Muscle of leg (tissue), 11 donors: ENCODE results near the gene PGPEP1. TPM values are rescaled to one million over a fixed set of nuclear protein-coding genes. Genes with fewer than 3 reads are reported as not detected.
"Not testable (repeated sequence)": the region's sequence is repeated elsewhere in the genome, so short reads cannot be mapped to it uniquely, and the experiment has no call there.

ENCODE experiments used
- DNase-seq: peaks from one replicate; pipeline ENCODE4 v3.0.0; 2013
- H3K27ac ChIP-seq: one replicate; pipeline ENCODE4 v1.5.1; 2013; ENCODE audit warnings: mild to moderate bottlenecking, low read length, control low read depth
- H3K27me3 ChIP-seq: one replicate; pipeline ENCODE4 v1.6.1; 2013; ENCODE audit warnings: low read length; ENCODE audit not compliant: control insufficient read depth, insufficient read depth
- H3K36me3 ChIP-seq: one replicate; pipeline ENCODE4 v1.6.1; 2013; ENCODE audit warnings: low read length; ENCODE audit not compliant: control insufficient read depth, insufficient read depth
- H3K4me1 ChIP-seq: one replicate; pipeline ENCODE4 v1.6.1; 2013; ENCODE audit warnings: low read length; ENCODE audit not compliant: control insufficient read depth, insufficient read depth
- H3K4me3 ChIP-seq: one replicate; pipeline ENCODE4 v1.5.1; 2013; ENCODE audit warnings: low read length, control low read depth
- H3K9me3 ChIP-seq: replicated peaks from 2 replicates; pipeline ENCODE4 v1.6.1; 2013; ENCODE audit warnings: low read depth, low read length; ENCODE audit not compliant: control insufficient read depth
- WGBS: methylation state at CpG from one replicate; pipeline ENCODE4 v1.1.5; 2013; ENCODE audit warnings: missing lambda C conversion rate; ENCODE audit not compliant: insufficient coverage; 5-methylcytosine and 5-hydroxymethylcytosine counted together
- polyA plus RNA-seq, 8 donors: library from polyadenylated mRNA; unstranded; fragments of 120-200 nt; gene quantifications; one replicate each; pipeline versions ENCODE4 v1.2.1 to v1.2.3, GENCODE V29; 2013; ENCODE audit warnings: inconsistent platforms in 1 of 8, low replicate concordance in 1 of 8; ENCODE audit not compliant: insufficient read length in 8 of 8, insufficient read depth in 1 of 8
- total RNA-seq: library from RNA; stranded (reverse); fragments of 120-200 nt; gene quantifications from one replicate; pipeline ENCODE4 v1.2.4, GENCODE V29; 2013

The PGPEP1 gene
- total and polyA plus RNA-seq, 9 donors: 7.7 to 14.9 (median 9.5) TPM

DNA sequence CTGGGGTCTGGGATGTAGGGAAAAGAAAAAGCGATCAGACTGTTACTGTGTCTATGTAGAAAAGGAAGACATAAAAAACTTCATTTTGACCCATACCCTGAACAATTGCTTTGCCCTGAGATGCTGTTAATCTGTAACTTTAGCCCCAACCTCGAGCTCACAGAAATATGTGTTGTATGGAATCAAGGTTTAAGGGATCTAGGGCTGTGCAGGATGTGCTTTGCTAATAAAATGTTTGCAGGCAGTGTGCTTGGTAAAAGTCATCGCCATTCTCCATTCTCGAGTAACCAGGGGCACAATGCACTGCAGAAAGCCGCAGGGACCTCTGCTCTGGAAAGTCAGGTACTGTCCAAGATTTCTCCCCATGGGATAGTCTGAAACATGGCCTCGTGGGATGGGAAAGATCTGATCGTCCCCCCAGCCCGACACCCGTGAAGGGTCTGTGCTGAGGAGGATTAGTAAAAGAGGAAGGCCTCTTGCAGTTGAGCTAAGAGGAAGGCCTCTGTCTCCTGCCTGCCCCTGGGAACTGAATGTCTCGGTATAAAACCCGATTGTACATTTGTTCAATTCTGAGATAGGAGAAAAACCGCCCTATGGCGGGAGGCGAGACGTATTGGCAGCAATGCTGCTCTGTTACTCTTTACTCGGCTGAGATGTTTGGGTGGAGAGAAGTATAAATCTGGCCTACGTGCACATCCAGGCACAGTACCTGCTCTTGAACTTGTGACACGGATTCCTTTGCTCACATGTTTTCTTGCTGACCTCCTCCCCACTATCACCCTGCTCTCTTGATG lies 62.3 kb downstream of the PGPEP1 start:
- H3K4me3 ChIP-seq, H3K9me3 ChIP-seq, DNase-seq, H3K27me3 ChIP-seq, H3K36me3 ChIP-seq: not testable (repeated sequence)
- Histone ChIP-seq H3K27ac (peak overlapping the region; percentile 84), H3K4me1 (peaks cover 25% of the 10 kb centered on the region)
- WGBS: 56% methylated on average over 4 of the region's 18 CpGs

DNA sequence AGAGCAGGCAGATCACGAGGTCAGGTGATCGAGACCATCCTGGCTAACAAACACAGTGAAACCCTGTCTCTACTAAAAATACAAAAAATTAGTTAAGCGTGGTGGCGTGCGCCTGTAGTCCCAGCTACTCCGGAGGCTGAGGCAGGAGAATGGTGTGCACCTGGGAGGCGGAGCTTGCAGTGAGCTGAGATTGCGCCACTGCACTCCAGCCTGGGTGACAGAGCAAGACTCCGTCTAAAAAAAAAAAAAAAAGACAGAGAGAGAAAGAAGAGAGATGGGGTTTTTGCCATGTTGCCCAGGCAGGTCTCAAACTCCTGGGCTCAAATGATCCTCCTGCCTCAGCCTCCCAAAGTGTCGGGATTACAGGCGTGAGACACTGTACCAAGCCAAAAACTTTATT lies 65.4 kb downstream of the PGPEP1 start:
- H3K27ac ChIP-seq, H3K9me3 ChIP-seq, H3K27me3 ChIP-seq, DNase-seq, H3K4me3 ChIP-seq, H3K36me3 ChIP-seq: not testable (repeated sequence)
- peaks cover 29% of the 10 kb centered on the region for H3K4me1 ChIP-seq
- 92% methylated on average over 2 of the region's 11 CpGs for WGBS

DNA sequence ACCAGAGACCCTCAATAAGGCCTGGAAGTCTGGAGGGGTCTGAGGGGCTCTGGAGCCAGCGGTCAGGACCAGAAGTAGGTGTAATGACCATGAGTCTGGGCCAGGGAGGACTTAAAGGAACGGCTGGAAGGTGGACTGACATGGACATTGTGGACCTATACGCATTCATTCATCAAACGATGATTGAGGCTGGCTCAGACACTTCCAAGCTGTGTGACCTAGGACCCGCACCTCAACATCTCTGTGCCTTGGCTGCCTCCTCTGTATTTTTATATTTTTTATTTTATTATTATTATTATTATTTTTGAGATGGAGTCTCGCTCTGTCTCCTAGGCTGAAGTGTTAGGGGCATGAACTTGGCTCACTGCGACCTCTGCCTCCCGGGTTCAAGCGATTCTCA lies 66.4 kb downstream of the PGPEP1 start:
- H3K27me3 ChIP-seq: no peaks in the 10 kb centered on the region
- no peak for DNase-seq
- H3K4me3 ChIP-seq: no peak overlapping the region
- no peaks in the 10 kb centered on the region for H3K36me3 ChIP-seq
- no peak overlapping the region for H3K27ac ChIP-seq
- H3K9me3 ChIP-seq: no peaks in the 10 kb centered on the region
- 95% methylated on average over 4 of the region's 9 CpGs for WGBS
- peaks cover 25% of the 10 kb centered on the region for H3K4me1 ChIP-seq

DNA sequence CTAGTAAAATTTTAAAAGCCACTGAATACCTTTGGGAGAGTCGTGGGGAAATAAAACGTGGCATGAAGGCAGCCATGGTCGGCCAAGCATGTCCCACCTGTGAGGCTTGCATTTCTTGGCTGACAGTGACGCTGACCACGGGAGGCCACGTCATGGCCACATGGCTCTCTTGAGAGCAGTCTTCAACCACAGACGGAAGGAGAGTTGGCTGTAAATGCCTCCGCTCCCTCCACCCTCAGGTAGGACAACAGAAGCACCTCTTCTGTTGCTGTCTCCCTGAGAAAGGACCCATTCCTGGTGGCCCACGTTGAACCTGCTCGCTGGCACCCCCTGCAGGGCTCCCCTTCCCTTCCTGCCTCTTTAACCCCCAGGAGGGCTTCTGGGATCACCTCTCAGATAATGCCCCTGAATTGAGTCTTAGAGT lies 67.7 kb downstream of the PGPEP1 start:
- Histone ChIP-seq H3K9me3 (no peaks in the 10 kb centered on the region), H3K4me1 (peaks cover 16% of the 10 kb centered on the region), H3K36me3 (no peaks in the 10 kb centered on the region), H3K27ac (no peak overlapping the region), H3K4me3 (no peak overlapping the region), H3K27me3 (no peaks in the 10 kb centered on the region)
- no peak for DNase-seq
- 28% methylated on average over 10 of the region's 10 CpGs for WGBS

GRCh38 chr19:18412610-18413239 lies 72.3 kb downstream of the PGPEP1 start:
- Histone ChIP-seq H3K4me1 (peaks cover 43% of the 10 kb centered on the region), H3K36me3 (no peaks in the 10 kb centered on the region), H3K27me3 (peaks cover 2% of the 10 kb centered on the region), H3K4me3 (no peak overlapping the region), H3K9me3 (no peaks in the 10 kb centered on the region), H3K27ac (no peak overlapping the region)
- WGBS: 79% methylated on average over 15 of the region's 16 CpGs
- peak; percentile 29 for DNase-seq

DNA sequence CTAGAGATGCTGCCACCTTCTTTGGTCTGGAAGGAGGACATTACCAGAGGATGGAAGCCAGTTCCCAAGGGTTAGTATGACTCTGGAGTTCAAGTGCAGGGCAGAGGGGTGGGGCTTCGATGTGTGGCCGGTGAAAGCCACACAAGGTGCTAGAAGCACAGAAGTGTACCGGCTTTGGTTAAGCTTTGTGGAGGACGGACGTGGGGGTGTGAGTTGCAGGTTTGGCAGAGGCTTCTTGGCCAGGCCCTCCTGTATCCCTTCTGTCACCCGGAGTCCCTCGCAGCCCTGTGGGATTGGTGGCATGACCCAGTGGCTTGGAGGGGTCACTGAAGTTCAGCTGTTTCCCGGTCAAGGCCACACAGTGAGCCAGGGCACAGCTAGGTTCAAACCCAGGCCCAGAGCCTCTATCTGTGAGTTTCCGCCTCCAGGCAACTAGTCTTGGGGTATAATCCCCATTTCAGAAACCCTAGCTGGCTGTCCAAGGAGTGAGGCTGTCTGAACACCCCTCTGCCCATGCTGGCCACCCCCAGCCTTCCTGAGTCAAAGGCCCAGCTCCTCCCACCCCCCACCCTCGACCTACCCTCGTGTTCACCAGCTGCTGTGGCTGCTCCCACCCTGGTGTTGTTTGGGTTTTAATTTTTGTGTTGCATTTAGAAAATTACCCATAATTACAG lies 74.2 kb downstream of the PGPEP1 start:
- peak overlapping the region; percentile 34 for H3K4me3 ChIP-seq
- DNase-seq: peak; percentile 69
- H3K36me3 ChIP-seq: no peaks in the 10 kb centered on the region
- peak overlapping the region; percentile 100 for H3K27ac ChIP-seq
- H3K4me1 ChIP-seq: peaks cover 54% of the 10 kb centered on the region
- WGBS: 11% methylated on average over 8 of the region's 11 CpGs
- H3K9me3 ChIP-seq: no peaks in the 10 kb centered on the region
- H3K27me3 ChIP-seq: peaks cover 2% of the 10 kb centered on the region

DNA sequence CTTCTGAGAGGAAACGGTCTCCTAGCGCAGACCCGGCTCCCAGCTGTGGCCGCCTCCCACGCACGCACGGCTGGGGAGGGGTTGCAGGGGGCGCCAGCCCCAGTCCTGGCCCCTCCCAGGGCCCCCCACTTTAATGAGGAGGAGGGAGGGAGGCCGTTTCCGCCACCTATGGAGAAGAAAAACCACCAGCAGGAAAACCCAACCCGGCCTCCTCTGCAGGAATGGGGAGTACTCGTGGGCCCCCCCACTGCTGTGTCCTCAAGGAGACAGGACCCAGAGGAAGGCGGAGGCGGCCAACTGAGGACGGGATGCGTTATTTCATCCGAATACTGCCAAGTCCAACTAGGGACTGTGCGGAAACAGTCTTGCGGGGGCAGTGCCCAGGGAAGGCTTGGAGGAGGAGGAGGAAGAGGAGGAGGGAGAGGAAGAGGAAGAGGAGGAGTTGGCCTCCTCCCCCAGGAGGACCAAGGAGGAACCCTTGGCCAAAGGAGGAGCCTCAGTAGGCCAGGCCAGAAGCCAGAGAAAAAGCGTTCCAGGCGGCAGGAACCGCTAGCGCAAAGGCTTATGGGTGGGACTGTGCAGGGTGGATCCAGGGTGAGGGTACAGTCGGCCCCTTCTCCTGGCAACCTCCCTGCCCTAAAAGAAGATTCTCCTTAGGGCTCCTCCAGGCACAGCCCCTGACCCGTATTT lies 74.9 kb downstream of the PGPEP1 start:
- H3K9me3 ChIP-seq: no peaks in the 10 kb centered on the region
- H3K4me3 ChIP-seq: peak overlapping the region; percentile 34
- H3K27ac ChIP-seq: peak overlapping the region; percentile 100
- H3K27me3 ChIP-seq: peaks cover 2% of the 10 kb centered on the region
- H3K4me1 ChIP-seq: peaks cover 58% of the 10 kb centered on the region
- WGBS: 2% methylated on average over 15 of the region's 25 CpGs
- no peaks in the 10 kb centered on the region for H3K36me3 ChIP-seq
- peak; percentile 95 for DNase-seq

GRCh38 chr19:18416778-18417249 lies 76.4 kb downstream of the PGPEP1 start:
- peaks cover 70% of the 10 kb centered on the region for H3K4me1 ChIP-seq
- peak; percentile 98 for DNase-seq
- WGBS: 0% methylated on average over 42 of the region's 44 CpGs
- H3K27me3 ChIP-seq: peaks cover 2% of the 10 kb centered on the region
- no peaks in the 10 kb centered on the region for H3K9me3 ChIP-seq
- no peaks in the 10 kb centered on the region for H3K36me3 ChIP-seq
- peak overlapping the region; percentile 100 for H3K27ac ChIP-seq
- H3K4me3 ChIP-seq: peak overlapping the region; percentile 29

GRCh38 chr19:18417250-18418028 lies 77.0 kb downstream of the PGPEP1 start:
- peaks cover 75% of the 10 kb centered on the region for H3K4me1 ChIP-seq

More at GRCh38 chr19:18417250-18418028, 77.0 kb downstream of the PGPEP1 start:
- Histone ChIP-seq H3K4me3 (peak overlapping the region; percentile 29), H3K9me3 (no peaks in the 10 kb centered on the region), H3K27ac (peak overlapping the region; percentile 100), H3K27me3 (peaks cover 2% of the 10 kb centered on the region), H3K36me3 (peaks cover 1% of the 10 kb centered on the region)
- 0% methylated on average over 26 of the region's 53 CpGs for WGBS
- DNase-seq: peak; percentile 97
